Osteoblast (primary cell): ENCODE data around the gene BIRC7. TPM values are rescaled to one million over a fixed set of nuclear protein-coding genes. Genes with fewer than 3 reads are reported as not detected.
"Not testable (repeated sequence)": the region's sequence is repeated elsewhere in the genome, so short reads cannot be mapped to it uniquely, and the experiment has no call there.

Experiments
- DNase-seq: peaks from one replicate; pipeline ENCODE4 v3.0.0; 2011; ENCODE audit warnings: low spot score, mixed read lengths; ENCODE audit not compliant: insufficient read length; ENCODE audit errors: missing footprints
- H2AFZ ChIP-seq: 2 replicates; pipeline ENCODE4 v1.6.0; 2011; ENCODE audit warnings: mild to moderate bottlenecking, low read length
- H3K27ac ChIP-seq: 2 replicates; pipeline ENCODE4 v1.5.1; 2011; ENCODE audit warnings: mild to moderate bottlenecking, low read depth, low read length, moderate library complexity
- H3K27me3 ChIP-seq: 2 replicates; pipeline ENCODE4 v1.6.0; 2012; ENCODE audit warnings: mild to moderate bottlenecking, control low read depth, inconsistent platforms, low read length, moderate library complexity; ENCODE audit not compliant: insufficient read depth
- H3K36me3 ChIP-seq: 2 replicates; pipeline ENCODE4 v1.5.1; 2011; ENCODE audit warnings: mild to moderate bottlenecking, low read length, control low read depth, moderate library complexity; ENCODE audit not compliant: insufficient read depth
- H3K4me1 ChIP-seq: 2 replicates; pipeline ENCODE4 v1.5.1; 2011; ENCODE audit warnings: mild to moderate bottlenecking, low read length, control low read depth, moderate library complexity; ENCODE audit not compliant: insufficient read depth
- H3K4me2 ChIP-seq: 2 replicates; pipeline ENCODE4 v1.6.0; 2011; ENCODE audit warnings: mild to moderate bottlenecking, low read length; ENCODE audit not compliant: insufficient read depth
- H3K4me3 ChIP-seq: fragments of 200-600 bp; sonication (generic); 3 replicates; pipeline ENCODE4 v1.5.1; 2012; ENCODE audit warnings: mild to moderate bottlenecking, low read length, inconsistent platforms; ENCODE audit not compliant: insufficient read depth
- H3K79me2 ChIP-seq: 2 replicates; pipeline ENCODE4 v1.6.0; 2012; ENCODE audit warnings: mild to moderate bottlenecking, low read length, control low read depth, inconsistent platforms; ENCODE audit not compliant: insufficient read depth
- H3K9me3 ChIP-seq: 2 replicates; pipeline ENCODE4 v1.5.1; 2011; ENCODE audit warnings: low read depth, low read length, control low read depth
- H4K20me1 ChIP-seq: 2 replicates; pipeline ENCODE4 v1.6.0; 2012; ENCODE audit warnings: mild to moderate bottlenecking, low read length, control low read depth; ENCODE audit not compliant: insufficient read depth
- CTCF ChIP-seq: IDR thresholded peaks from 2 replicates; pipeline ENCODE4 v1.5.1; 2011; ENCODE audit warnings: mild to moderate bottlenecking, low read depth, low read length, moderate library complexity; ENCODE audit errors: extremely low read depth
- total RNA-seq: library from RNA; depleted of rRNA; stranded (reverse); fragments of >200 nt; gene quantifications from 2 replicates; pipeline ENCODE4 v1.2.3, GENCODE V29; 2012

BIRC7 gene
- total RNA-seq, 1 donor: under 0.01 TPM

GRCh38 chr20:63219447-63219821 is 16.3 kb upstream of the BIRC7 start:
- H3K4me2 ChIP-seq: no peak overlapping the region
- H2AFZ ChIP-seq: no peak overlapping the region
- no peaks in the 10 kb centered on the region for H3K9me3 ChIP-seq
- H3K27ac ChIP-seq: no peak overlapping the region
- H3K36me3 ChIP-seq: peaks cover 5% of the 10 kb centered on the region
- peaks cover 9% of the 10 kb centered on the region for H4K20me1 ChIP-seq
- no peak for TF ChIP-seq CTCF
- H3K79me2 ChIP-seq: peaks cover 13% of the 10 kb centered on the region
- H3K4me1 ChIP-seq: peaks cover 12% of the 10 kb centered on the region
- DNase-seq: peak; percentile 38
- no peak overlapping the region for H3K4me3 ChIP-seq
- H3K27me3 ChIP-seq: peaks cover 8% of the 10 kb centered on the region

- Histone ChIP-seq H3K27me3 (peaks cover 8% of the 10 kb centered on the region), H3K79me2 (peaks cover 8% of the 10 kb centered on the region), H2AFZ (no peak overlapping the region), H3K9me3 (no peaks in the 10 kb centered on the region), H3K4me2 (no peak overlapping the region), H3K4me1 (peaks cover 11% of the 10 kb centered on the region), H3K36me3 (no peaks in the 10 kb centered on the region), H3K4me3 (no peak overlapping the region), H4K20me1 (peaks cover 4% of the 10 kb centered on the region), H3K27ac (no peak overlapping the region)
- peak; percentile 81 for DNase-seq
- no peak for TF ChIP-seq CTCF
These were observed 15.7 kb upstream of the BIRC7 start for GRCh38 chr20:63219866-63220521.

GRCh38 chr20:63220696-63221399 is 14.9 kb upstream of the BIRC7 start:
- DNase-seq: peak; percentile 65
- Histone ChIP-seq H3K79me2 (no peaks in the 10 kb centered on the region), H2AFZ (no peak overlapping the region), H4K20me1 (no peaks in the 10 kb centered on the region), H3K27ac (no peak overlapping the region), H3K9me3 (no peaks in the 10 kb centered on the region), H3K27me3 (peaks cover 11% of the 10 kb centered on the region), H3K4me2 (no peak overlapping the region), H3K4me1 (peaks cover 12% of the 10 kb centered on the region), H3K36me3 (no peaks in the 10 kb centered on the region), H3K4me3 (no peak overlapping the region)
- TF ChIP-seq CTCF: no peak

- not testable (repeated sequence) for H3K9me3 ChIP-seq, H3K4me2 ChIP-seq, H4K20me1 ChIP-seq, H3K36me3 ChIP-seq, H3K79me2 ChIP-seq, H3K4me3 ChIP-seq, DNase-seq, H2AFZ ChIP-seq, H3K27ac ChIP-seq
- Histone ChIP-seq H3K4me1 (peaks cover 11% of the 10 kb centered on the region), H3K27me3 (peaks cover 11% of the 10 kb centered on the region)
These were observed 14.2 kb upstream of the BIRC7 start for GRCh38 chr20:63221400-63222053.
